DMS114 treated with DMSO at 0.1 percent for 48 hours (cell line): ENCODE results near the gene EMILIN2.
"Not testable (repeated sequence)": the region's sequence is repeated elsewhere in the genome, so short reads cannot be mapped to it uniquely, and the experiment has no call there.

ENCODE experiments used
- DNase-seq: peaks from one replicate; lab custom pipeline; 2025; ENCODE audit not compliant: unreplicated experiment; lab: John Stamatoyannopoulos, UW

Gene EMILIN2

DNA sequence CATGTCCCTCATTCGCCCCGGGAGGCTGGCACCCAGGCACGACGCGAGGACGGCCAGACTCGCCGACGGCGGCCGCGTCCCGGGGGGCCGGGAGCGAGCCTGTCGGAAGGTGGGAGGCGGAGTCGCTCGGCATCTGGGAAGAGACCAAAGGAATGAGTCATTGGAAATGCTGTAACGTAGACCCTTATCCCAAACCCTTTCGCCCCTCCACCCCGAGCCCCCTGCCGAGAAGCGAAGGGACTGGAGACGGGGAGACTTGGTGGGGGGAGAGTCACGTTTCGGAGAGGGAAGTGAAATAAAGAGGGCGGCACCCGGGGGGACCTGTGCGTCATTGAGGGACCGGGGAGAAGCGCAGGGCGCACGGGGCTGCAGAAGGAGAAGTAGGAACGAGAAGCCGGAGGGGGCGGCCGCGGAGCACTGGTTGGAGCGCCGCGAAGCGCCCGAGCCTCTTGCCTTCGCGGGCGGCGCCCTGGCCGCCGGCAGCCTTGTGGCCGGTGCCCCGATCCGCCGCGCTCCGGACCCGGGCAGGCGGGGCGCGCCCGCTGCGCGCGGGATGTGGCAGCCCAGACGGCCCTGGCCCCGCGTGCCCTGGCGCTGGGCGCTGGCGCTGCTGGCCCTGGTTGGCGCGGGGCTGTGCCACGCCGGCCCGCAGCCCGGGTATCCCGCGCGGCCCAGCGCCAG is at the start of gene EMILIN2:
Gene EMILIN2, plus strand, starts transcription at position 371 of the 681 bp plus-strand sequence. Its CDS starts 183 bp downstream, at position 554.
- DNase-seq = no peak

DNA sequence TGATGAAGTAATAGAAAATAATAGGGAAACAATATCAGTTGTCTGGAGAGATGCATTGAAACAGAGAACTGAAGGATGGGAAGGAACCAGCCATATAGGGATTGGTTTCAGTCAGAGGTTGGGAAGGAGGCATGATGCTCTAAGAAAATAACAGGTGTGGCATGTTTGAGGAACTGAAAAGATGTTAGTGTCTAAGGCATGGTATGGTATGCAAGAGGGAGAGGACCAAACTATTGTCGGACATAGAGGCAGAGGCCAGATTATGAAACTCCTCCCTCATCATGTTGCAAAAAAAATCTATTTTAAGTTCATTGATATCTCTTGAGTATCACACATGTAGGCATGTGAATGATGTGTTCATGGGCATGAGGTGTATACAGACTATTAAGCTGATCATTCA is 48.9 kb upstream of the EMILIN2 start:
- no peak for DNase-seq

DNA sequence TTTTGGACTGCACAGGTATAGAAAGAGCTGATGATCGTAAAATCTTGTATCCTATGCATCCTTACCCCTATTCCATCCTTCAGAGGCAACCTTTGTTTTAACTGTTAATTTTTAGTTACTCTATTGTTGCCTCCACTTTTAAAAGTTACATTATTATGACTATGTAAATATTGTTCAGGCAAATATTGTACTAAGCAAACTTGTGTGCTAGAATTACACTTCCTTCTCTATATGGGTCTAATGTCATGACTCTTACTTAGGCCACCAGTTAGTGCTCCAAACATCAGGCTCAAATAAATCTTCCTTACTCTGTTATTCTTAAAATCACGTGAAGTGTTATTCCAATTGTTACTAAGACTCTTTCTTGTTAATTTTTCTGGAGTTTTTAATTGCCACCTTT is 47.4 kb upstream of the EMILIN2 start:
- no peak for DNase-seq

DNA sequence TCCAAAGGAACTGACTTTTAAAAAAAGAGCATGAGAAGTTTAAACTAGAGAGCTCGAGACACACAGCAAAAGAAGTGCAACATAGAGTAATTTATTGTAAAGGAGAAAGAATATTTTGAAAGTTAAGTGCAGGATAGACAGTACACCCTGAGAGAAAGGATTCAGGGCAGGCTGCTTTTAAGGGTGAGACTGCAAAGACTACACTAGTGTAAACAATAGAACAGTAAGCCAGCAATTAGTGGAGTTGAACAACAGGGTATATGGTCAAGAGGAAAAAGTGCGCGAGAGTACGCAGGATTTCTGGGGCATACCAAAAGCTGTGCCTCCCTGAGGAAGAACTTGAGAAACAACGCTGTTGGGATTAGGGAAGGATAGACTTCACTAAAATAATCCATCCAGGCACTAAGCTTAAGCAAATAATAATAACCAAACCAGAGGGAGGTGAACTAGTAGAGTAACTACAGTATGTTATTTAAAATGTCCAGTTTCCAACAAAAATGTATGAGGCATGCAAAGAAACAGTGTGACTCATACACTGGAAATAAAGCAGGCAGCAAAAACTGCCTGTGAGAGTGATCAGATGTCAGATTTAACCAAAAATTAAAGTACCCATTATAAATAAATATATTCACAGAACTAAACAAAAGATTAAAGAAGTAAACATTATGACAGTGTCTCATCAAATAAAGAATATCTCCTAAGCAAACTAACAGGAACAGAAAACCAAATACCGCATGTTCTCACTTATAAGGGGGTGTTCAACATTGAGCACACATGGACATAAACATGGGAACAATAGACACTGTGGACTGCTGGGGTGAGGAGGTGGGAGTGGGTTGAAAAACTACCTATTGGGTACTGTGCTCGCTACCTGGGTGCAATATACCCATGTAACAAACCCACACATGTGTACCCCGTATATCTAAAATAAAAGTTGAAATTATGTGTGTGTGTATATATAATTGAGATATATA is 40.5 kb upstream of the EMILIN2 start:
- DNase-seq = no peak

DNA sequence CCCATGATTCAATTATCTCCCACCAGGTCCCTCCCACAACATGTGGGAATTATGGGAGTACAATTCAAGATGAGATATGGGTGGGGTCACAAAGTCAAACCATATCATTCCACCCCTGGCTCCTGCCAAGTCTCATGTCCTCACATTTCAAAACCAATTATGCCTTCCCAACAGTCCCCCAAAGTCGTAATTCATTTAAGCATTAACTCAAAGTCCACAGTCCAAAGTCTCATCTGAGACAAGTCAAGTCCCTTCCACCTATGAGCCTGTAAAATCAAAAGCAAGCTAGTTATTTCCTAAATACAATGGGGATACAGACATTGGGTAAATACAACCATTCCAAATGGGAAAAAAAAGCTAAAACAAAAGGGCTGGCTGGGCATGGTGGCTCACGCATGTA is 38.2 kb upstream of the EMILIN2 start:
- DNase-seq = not testable (repeated sequence)

DNA sequence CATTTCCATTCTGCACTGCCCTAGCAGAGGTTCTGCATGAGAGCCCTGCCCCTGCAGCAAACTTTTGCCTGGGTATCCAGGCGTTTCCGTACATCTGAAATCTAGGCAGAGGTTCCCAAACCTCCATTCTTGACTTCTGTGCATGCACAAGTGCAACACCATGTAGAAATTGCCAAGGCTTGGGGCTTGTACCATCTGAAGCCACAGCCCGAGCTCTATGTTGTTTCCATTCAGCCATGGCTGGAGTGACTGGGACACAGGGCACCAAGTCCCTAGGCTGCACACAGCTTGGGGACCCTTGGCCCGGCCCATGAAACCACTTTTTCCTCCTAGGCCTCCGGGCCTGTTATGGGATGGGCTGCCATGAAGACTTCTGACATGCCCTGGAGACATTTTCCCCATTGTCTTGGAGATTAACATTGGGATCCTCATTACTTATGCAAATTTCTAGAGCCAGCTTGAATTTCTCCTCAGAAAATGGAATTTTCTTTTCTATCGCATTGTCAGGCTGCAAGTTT is 37.1 kb upstream of the EMILIN2 start:
- not testable (repeated sequence) for DNase-seq

DNA sequence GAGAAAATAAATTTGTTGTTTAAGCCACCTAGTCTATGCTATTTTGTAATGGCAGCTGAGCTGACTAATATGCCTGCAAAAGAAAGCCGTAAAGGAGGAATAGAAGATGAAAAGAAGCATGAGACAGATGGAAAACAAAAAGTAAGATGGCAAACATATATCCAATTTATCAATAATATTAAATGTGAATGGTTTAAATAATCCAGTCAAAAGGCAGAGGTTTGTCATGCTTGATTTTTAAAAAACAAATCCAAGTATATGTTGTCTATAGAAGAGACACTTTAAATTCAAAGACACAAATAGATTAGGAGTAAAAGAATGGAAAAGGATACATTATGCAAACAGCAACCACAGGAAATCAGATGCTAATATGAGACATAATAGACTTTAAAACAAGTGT is 35.4 kb upstream of the EMILIN2 start:
- DNase-seq = no peak

DNA sequence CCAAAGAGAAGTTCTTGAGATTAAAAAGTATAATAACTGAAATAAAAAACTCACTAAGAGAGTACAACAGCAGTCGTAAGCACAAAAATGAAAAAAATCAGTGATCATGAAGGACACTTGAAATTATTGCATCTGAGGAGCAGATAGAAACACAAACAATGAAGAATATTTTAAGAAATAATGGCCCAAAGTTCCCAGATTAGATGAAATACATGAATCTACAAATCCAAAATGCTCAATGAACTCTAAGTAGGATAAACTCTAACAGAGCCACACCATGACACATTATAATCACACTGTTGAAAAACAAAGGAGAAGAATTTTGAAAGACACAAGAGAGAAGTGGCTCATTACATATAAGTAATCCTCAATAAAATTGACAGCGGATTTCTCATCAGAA is 31.9 kb upstream of the EMILIN2 start:
- no peak for DNase-seq

DNA sequence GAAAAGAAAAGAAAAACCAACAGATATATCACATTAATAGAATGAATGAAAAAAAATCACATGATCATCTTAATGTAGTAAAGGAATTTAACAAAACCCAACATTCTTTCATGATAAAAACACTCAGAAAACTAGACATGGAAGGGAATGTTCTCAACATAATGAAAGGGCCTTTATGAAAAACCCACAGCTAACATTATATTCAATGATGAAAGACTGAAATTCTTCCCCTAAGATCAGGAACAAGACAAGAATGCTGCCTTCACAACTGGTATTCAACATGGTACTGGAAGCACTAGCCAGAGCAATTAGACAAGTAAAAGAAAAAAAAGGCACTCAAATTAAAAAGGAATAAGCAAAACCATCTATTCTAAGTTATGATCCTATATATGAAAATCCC is 28.5 kb upstream of the EMILIN2 start:
- DNase-seq = no peak

DNA sequence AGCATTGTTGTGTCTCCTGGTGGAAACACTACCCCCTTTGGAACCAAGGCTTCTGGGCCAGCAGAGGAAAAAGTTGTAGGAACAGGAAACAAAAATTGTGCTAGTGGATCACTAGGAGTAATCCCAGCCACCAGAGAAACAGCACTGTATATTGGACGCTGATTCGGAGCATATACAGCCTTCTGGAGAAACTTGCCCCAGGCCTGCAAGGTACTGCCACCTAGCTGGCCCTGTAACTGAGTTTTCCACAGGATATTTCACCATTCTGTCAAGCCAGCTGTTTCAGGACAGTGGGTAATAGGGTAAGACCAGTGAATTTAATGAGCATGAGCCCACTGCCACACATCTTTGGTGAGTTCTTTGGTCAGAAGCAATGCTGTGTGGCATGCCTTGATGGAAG is 25.1 kb upstream of the EMILIN2 start:
- DNase-seq = no peak

DNA sequence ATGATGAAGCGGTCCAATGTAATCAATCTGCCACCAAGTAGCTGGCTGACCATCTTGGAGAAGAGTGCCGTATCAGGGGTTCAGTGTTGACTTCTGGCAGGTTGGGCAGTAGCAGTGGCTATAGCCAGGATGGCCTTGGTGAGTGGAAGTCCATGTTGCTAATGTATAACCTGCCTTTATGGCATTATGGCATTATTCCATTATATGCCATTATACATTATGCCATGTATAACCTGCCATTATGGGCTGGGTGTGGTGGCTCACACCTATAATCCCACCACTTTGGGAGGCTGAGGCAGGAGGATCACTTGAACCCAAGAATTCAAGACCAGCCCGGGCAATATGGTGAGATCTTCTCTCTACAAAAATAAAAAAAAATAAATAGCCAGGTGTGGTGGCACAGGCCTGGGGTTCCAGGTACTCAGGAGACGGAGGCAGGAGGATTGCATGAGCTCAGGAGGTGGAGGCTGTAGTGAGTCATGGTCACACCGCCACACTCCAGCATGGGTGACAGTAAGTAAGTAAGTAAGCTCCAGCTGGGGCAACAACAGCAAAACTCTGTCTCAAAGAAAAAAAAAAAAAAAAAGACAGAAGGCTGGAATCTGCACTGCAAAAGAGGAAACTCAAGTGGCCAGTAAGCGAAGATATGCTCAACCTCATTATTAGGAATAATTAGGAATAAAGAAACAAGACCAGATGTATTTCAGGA is 24.4 kb upstream of the EMILIN2 start:
- DNase-seq = no peak

DNA sequence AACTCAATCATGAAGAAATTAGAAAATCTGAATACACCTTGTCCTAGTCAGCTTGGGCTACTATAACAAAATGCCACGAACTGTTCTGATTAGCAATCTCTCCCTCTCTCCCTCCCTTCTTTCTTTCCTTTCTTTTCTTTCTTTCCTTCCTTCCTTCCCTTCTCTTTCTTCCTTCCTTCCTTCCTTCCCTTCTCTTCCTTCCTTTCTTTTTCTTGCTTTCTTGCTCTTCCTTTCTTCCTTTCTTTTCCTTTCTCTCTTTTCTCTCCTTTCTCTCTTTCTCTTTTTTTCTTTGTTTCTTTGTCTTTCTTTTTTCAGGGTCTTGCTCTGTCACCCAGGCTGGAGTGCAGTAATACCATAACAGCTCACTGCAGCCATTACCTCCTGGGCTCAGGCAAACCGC is 23.6 kb upstream of the EMILIN2 start:
- DNase-seq = no peak

DNA sequence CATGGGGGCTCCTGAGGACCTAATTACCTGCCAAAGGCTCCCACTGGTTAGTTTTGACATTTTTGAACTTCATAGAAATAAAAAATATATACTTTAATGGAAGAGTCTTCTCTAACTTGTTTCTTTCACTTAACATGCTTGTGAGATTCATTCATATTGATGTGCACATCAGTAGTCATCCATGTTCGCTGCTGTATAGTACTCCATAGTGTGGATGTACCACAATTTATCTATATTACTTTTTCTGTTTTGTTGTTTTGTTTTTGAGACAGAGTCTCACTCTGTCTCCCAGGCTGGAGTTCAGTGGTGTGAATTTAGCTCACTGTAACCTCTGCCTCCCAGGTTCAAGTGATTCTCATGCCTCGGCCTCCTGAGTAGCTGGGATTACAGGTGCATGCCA is 22.8 kb upstream of the EMILIN2 start:
- DNase-seq = no peak

DNA sequence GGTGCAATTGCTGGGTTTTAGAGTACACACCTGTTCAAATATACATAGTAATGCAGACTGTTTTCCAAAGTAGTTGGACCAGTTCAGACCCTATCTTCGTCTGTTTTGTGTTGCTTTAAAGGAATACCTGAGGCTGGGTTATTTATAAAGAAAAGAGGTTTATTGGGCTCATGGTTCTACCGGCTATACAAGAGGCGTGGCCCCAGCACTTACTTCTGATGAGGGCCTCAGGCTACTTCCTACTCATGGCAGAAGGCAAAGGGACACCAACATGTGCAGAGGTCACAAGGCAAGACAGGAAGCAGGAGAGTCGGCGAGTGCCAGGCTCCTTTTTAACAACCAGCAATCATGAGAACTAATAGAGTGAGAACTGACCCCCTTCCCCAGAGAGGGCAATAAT is 21.9 kb upstream of the EMILIN2 start:
- DNase-seq = no peak

DNA sequence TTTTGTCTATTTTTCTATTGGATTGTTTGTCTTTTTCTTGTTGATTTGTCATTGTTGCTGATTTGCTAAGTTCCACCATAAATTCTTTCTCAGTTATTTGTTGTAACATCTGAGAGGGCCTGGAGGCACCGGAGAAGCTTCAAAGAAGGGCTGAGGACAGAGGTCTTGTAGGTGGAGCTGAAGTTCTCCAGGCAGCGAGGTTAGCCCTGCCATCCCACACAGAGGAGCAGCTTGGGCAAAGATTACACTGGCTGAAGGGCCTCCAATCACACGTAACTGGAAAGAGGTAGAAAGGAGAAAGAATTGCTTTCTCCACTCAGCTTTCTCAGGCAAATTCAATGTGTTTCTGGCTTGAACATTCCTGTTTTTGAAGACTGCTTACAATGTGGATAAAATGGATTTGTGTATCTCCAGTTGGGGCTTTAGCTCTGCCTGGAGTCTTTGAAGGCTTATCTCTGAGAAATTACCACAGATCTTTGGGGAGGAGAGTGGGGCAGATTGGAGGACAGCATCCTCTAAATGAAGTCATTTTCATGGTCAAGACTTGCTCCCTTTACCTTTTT is 21.1 kb upstream of the EMILIN2 start:
- no peak for DNase-seq

DNA sequence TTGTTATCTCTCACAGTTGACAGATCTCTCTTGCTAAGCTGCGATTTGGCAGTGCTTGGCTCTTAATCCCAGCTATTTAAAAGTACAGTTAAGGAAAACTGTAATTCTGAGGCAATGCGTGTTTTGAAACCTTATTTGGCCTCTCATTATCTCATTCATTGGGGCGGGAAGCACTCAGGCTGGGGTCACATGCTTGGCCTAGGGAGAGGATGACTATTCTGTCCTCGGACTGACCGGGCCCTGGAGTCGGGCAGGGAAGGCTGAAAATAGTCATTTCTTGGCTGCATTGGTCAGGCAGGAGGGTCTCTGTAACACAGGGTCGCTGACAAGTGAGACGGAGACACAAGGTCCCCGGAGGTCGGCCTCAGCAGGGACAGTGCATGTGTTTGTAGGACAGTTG is 20.2 kb upstream of the EMILIN2 start:
- DNase-seq = no peak

DNA sequence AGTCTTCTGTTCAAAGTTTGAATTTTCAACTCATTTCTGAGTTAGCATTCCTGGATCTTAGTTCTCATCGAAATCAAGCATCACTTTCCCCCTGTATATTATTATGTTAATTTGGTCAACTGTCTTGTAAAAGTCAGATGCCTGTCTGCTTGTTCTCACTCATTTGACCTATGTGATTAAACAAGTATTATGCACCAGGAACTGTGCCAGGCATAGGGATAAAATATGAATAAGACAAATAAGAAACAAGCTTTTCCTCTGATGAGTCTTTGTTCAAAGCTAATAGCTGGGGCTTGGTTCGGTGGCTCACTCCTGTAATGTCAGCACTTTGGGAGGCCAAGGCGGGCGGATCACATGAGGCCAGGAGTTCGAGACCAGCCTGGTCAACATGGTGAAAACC is 19.7 kb upstream of the EMILIN2 start:
- DNase-seq = no peak

DNA sequence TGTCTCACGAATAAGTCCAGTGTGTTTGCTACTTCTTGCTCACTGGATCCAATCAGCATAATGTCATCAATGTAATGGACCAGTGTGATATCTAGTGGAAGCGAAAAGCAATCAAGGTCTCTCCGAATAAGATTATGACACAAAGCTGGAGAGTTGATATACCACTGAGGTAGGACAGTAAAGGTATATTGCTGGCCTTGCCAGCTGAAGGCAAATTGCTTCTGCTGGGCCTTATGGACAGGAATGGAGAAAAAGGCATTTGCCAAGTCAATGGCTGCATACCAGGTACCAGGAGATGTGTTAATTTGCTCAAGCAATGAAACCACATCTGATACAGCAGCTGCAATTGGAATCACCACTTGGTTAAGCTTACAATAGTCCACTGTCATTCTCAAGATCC is 10.7 kb upstream of the EMILIN2 start:
- not testable (repeated sequence) for DNase-seq

DNA sequence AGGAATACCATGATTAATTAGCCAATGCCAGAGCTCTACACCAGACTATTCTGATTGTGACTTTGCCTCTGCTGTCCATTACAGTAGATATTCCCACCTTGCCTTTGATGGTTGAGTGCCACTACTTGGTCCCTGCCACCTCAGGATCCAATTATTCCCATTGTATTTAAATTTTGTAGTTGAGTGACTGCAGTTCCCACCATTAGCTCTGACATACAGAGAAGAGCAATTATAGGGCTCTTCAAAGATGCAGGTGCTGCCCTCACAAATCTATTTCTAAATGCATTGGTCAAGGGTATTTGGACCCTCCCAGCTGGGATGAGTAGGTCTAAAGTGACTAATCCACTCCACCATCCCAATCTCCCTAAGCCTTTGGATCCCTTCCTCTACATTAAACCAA is 9.5 kb upstream of the EMILIN2 start:
- not testable (repeated sequence) for DNase-seq

DNA sequence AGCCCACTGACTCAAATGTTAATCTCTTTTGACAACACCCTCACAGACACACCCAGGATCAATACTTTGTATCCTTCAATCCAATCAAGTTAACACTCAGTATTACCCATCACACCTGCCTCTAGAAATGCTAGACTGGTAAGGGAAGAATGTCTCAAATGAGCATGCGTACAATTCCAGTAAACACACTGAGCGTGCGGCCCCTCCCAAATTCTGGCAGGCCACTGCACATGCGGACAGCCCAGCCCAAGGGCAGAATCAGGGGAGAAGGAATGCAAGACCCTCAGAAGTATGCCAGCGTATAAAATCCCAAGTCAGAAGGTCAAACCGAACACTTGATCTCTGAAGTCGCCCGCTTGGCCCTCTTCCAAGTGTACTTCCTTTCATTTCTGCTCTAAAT is 7.6 kb upstream of the EMILIN2 start:
- no peak for DNase-seq

DNA sequence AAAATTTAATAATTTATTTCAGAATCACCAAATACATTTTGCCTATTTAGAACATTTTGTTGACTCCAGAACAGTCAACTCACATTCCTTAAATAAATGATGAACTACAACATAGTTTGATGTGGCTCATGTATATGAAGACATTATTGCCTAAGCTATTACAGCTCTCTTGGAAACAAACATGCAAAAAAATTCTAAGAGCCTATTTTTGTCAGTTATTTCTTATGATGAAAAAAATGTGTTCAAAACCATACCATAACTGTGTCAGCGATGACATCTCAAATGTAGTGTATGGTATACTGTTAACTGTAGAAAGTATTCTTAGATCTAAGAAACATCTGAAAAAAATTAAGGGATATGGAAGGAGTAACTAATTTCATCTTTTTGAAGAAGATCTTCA is 6.3 kb upstream of the EMILIN2 start:
- no peak for DNase-seq
